ENCODE results near the gene LGR5.

GRCh38 chr12:71582925-71583324, 143.3 kb downstream of the LGR5 start:
- no peak for TF ChIP-seq SP1 (IDR thresholded peaks at IDR 0.05; ENCODE audit: low read depth)
- no peak for TF ChIP-seq REST (IDR thresholded peaks at IDR 0.05; ENCODE audit: low read depth)
- TF ChIP-seq, protein P1, sequence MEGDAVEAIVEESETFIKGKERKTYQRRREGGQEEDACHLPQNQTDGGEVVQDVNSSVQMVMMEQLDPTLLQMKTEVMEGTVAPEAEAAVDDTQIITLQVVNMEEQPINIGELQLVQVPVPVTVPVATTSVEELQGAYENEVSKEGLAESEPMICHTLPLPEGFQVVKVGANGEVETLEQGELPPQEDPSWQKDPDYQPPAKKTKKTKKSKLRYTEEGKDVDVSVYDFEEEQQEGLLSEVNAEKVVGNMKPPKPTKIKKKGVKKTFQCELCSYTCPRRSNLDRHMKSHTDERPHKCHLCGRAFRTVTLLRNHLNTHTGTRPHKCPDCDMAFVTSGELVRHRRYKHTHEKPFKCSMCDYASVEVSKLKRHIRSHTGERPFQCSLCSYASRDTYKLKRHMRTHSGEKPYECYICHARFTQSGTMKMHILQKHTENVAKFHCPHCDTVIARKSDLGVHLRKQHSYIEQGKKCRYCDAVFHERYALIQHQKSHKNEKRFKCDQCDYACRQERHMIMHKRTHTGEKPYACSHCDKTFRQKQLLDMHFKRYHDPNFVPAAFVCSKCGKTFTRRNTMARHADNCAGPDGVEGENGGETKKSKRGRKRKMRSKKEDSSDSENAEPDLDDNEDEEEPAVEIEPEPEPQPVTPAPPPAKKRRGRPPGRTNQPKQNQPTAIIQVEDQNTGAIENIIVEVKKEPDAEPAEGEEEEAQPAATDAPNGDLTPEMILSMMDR (IDR thresholded peaks at IDR 0.05 in 2 of 3, conservative IDR thresholded peaks at IDR 0.05 in 1 of 3; ENCODE audit: borderline replicate concordance in 1 of 3, insufficient read depth in 1 of 3, low read depth in 2 of 3, low read length in 2 of 3) = no peak
- TF ChIP-seq ELF1 (IDR thresholded peaks at IDR 0.05; ENCODE audit: borderline replicate concordance, low read depth) = no peak
- TF ChIP-seq POLR2A (IDR thresholded peaks at IDR 0.05; ENCODE audit: borderline replicate concordance, extremely low read depth, insufficient read depth, insufficient read length) = no peak
- TF ChIP-seq JUND (IDR thresholded peaks at IDR 0.05) = no peak
- TF ChIP-seq EZH2 (IDR thresholded peaks at IDR 0.05) = no peak
- no peak for TF ChIP-seq YY1 (IDR thresholded peaks at IDR 0.05; ENCODE audit: extremely low read depth, insufficient replicate concordance, low read depth, low read length)
- no peak for TF ChIP-seq ATF3 (IDR thresholded peaks at IDR 0.05)
- TF ChIP-seq SIN3A (IDR thresholded peaks at IDR 0.05; ENCODE audit: low read depth) = no peak
- no peak for TF ChIP-seq ZFX (IDR thresholded peaks at IDR 0.05)
- TF ChIP-seq POLR2AphosphoS5 (IDR thresholded peaks at IDR 0.05; ENCODE audit: low read depth, low read length) = no peak
- TF ChIP-seq EZH2phosphoT487 (IDR thresholded peaks at IDR 0.05; ENCODE audit: borderline replicate concordance) = no peak
- no peak for TF ChIP-seq FOSL1 (IDR thresholded peaks at IDR 0.05; ENCODE audit: low read depth)
